GM12878 (cell line): ENCODE measurements around the gene DTNA. TPM values are rescaled to one million over a fixed set of nuclear protein-coding genes. Genes with fewer than 3 reads are reported as not detected.

Experiments
- ATAC-seq: fragments of 200-7000 bp; cut with Tn5 transposase; 3 replicates; pipeline ENCODE4 v1.9.1; 2020; ENCODE audit warnings: mild to moderate bottlenecking, moderate library complexity
- BruUV-seq: library from RNA; stranded (reverse); fragments of 400-500 nt; replicated peaks from 2 replicates; lab custom pipeline; 2021; lab: Mats Ljungman, UMichigan
- CTCF ChIA-PET: fragments of 300-600 bp; sonication (Branson Sonifier 250); formaldehyde crosslinking; extraction: SDS; loops from one replicate; lab custom pipeline; 2021; ENCODE audit warnings: inconsistent platforms; lab: Yijun Ruan, JAX
- POLR2A ChIA-PET: fragments of 350-600 bp; formaldehyde crosslinking; extraction: SDS; loops from one replicate; lab custom pipeline; 2021; ENCODE audit warnings: inconsistent platforms; lab: Charles Lee
- RAD21 ChIA-PET: fragments of 300-600 bp; sonication (Branson Sonifier 250); formaldehyde crosslinking; loops from one replicate; lab custom pipeline; 2023; ENCODE audit warnings: antibody characterized with exemption; ENCODE audit not compliant: unreplicated experiment; lab: Charles Lee
- SMC1A ChIA-PET: fragments of 300-600 bp; sonication (Branson Sonifier 250); formaldehyde crosslinking; loops from one replicate; lab custom pipeline; 2023; ENCODE audit not compliant: unreplicated experiment, uncharacterized antibody; lab: Charles Lee
- DNase-seq: peaks from one replicate; pipeline ENCODE4 v3.0.0-alpha.2; 2011; ENCODE audit warnings: low read depth, low spot score
- FAIRE-seq: peaks from 3 replicates; lab custom pipeline; 2011; peaks lifted over from hg19 to GRCh38; lab: Jason Lieb, UNC
- H2AFZ ChIP-seq: 2 replicates; pipeline ENCODE4 v1.6.0; 2011; ENCODE audit warnings: low read depth, low read length, control low read depth; ENCODE audit not compliant: control insufficient read depth
- H3K27ac ChIP-seq: 2 replicates; pipeline ENCODE4 v1.5.1; 2011; ENCODE audit warnings: control low read depth; ENCODE audit not compliant: control insufficient read depth, insufficient read depth
- H3K27me3 ChIP-seq, 2 experiments: replicated peaks in 1 of 2; 2 replicates each; pipeline versions ENCODE4 v1.6.0 to v1.6.1; 2011; ENCODE audit warnings: low read length in 1 of 2; ENCODE audit not compliant: control insufficient read depth in 2 of 2, insufficient read depth in 2 of 2
- H3K36me3 ChIP-seq, 2 experiments: 2 replicates each; pipeline ENCODE4 v1.5.1; 2011; ENCODE audit warnings: low read length in 1 of 2; ENCODE audit not compliant: control insufficient read depth in 2 of 2, insufficient read depth in 2 of 2
- H3K4me1 ChIP-seq: 2 replicates; pipeline ENCODE4 v1.6.1; 2011; ENCODE audit warnings: mild to moderate bottlenecking, low read length, moderate library complexity, mixed read lengths; ENCODE audit not compliant: control insufficient read depth, insufficient read depth
- H3K4me2 ChIP-seq: 2 replicates; pipeline ENCODE4 v1.6.0; 2011; ENCODE audit warnings: control low read depth; ENCODE audit not compliant: control insufficient read depth, insufficient read depth
- H3K4me3 ChIP-seq: fragments of 200-600 bp; sonication (generic); 2 replicates; pipeline ENCODE4 v1.5.1; 2016
- H3K79me2 ChIP-seq: 2 replicates; pipeline ENCODE4 v1.6.0; 2011; ENCODE audit warnings: low read length; ENCODE audit not compliant: control insufficient read depth, insufficient read depth
- H3K9ac ChIP-seq: 2 replicates; pipeline ENCODE4 v1.8.0; 2011; ENCODE audit warnings: low read length, control low read depth, mixed read lengths; ENCODE audit not compliant: control insufficient read depth, insufficient read depth
- H3K9me3 ChIP-seq: replicated peaks from 3 replicates; pipeline ENCODE4 v1.5.1; 2011; ENCODE audit warnings: mild to moderate bottlenecking, low read length; ENCODE audit not compliant: control insufficient read depth, insufficient read depth
- H4K20me1 ChIP-seq: 2 replicates; pipeline ENCODE4 v1.6.0; 2011; ENCODE audit not compliant: control insufficient read depth, insufficient read depth
- CTCF ChIP-seq, 3 experiments: IDR thresholded peaks in 2 of 3; conservative IDR thresholded peaks in 1 of 3; 2 replicates each; pipeline ENCODE4 v1.5.1; 2011; ENCODE audit warnings: low read depth in 3 of 3, low read length in 3 of 3, mild to moderate bottlenecking in 3 of 3, control low read depth in 2 of 3, moderate library complexity in 2 of 3, inconsistent platforms in 1 of 3, mixed read lengths in 1 of 3; ENCODE audit not compliant: control insufficient read depth in 2 of 3, insufficient read depth in 1 of 3; ENCODE audit errors: extremely low read depth in 1 of 3
- RAD21 ChIP-seq: IDR thresholded peaks from 2 replicates; pipeline ENCODE4 v1.6.1; 2011; ENCODE audit warnings: mild to moderate bottlenecking, low read depth, low read length, moderate library complexity; ENCODE audit not compliant: insufficient read depth
- SMC3 ChIP-seq: IDR thresholded peaks from 2 replicates; pipeline ENCODE4 v1.6.1; 2011; ENCODE audit warnings: low read length, improper control_type of control experiment, borderline replicate concordance
- SPI1 ChIP-seq: IDR thresholded peaks from 2 replicates; pipeline ENCODE4 v1.6.1; 2011; ENCODE audit warnings: low read depth, mild to moderate bottlenecking, low read length, moderate library complexity, borderline replicate concordance; ENCODE audit not compliant: insufficient read depth
- WGBS: methylation state at CpG from one replicate; pipeline ENCODE4 v1.1.6; 2016; ENCODE audit warnings: low lambda C conversion rate; ENCODE audit not compliant: insufficient replicate concordance, insufficient coverage; ENCODE audit errors: missing lambda C conversion rate; 5-methylcytosine and 5-hydroxymethylcytosine counted together
- in situ Hi-C: fragments of 300-500 bp; cut with MboI; formaldehyde crosslinking; loops from 9 replicates; pipeline ENCODE4 v1.14.3; 2018; ENCODE audit warnings: mixed read lengths
- intact Hi-C: fragments of 100-400 bp; cut with micrococcal nuclease; formaldehyde crosslinking; loops from one replicate; pipeline ENCODE4 v1.14.2; 2022; ENCODE audit not compliant: unreplicated experiment
- polyA plus RNA-seq, 11 experiments: library from polyadenylated mRNA; depleted of rRNA in 4 of 11; unstranded in 6 of 11; stranded (reverse) in 5 of 11; fragments of >200 nt; fragmentation: Nextera tagmentation in 4 of 11; fragmentation: Illumina TruSeq in 1 of 11; extraction: Ambion mirVana in 4 of 11; extraction: Trizol in 1 of 11; gene quantifications; 1 replicate in 1 of 11; 2 replicates in 10 of 11; pipeline versions ENCODE4 v1.2.1 to v1.2.3, GENCODE V29; 2011 to 2016; ENCODE audit warnings: inconsistent platforms in 2 of 11, missing spikeins in 2 of 11, low read depth in 1 of 11
- total RNA-seq, 4 experiments: library from RNA; depleted of rRNA in 3 of 4; stranded (reverse); fragments of >200 nt in 3 of 4; fragmentation: Illumina TruSeq in 1 of 4; extraction: Trizol in 1 of 4; gene quantifications; 2 replicates each; pipeline versions ENCODE4 v1.2.1 to v1.2.3, GENCODE V29; 2013 to 2021

DTNA gene
- total and polyA plus RNA-seq, 10 of the 15 experiments (the other 5 are each of a cell fraction or from before 2014, with no cell fraction given) = 0.26 to 8.6 (median 0.53) TPM

GRCh38 chr18:34729264-34729663, 19.2 kb downstream of the DTNA start:
- intact Hi-C loops = loop anchor here (1.0 kb wide), 1 partner anchor 59 kb away; no protein-coding TSS in a partner anchor
- Histone ChIP-seq H3K4me1 (no peaks in the 10 kb centered on the region), H3K9ac (no peak overlapping the region), H4K20me1 (no peaks in the 10 kb centered on the region), H3K4me2 (no peak overlapping the region), H3K4me3 (no peak overlapping the region), H2AFZ (no peak overlapping the region), H3K27me3 (no peaks in the 10 kb centered on the region), H3K9me3 (no peaks in the 10 kb centered on the region), H3K36me3 (no peaks in the 10 kb centered on the region), H3K79me2 (no peaks in the 10 kb centered on the region), H3K27ac (no peak overlapping the region)
- ChIA-PET RAD21 (interaction anchor here (1.4 kb wide), 1 partner anchor 68 kb away, joined by 5 read pairs; no protein-coding TSS in a partner anchor), POLR2A (no interaction called here), SMC1A (interaction anchor here (1.3 to 1.7 kb wide), 4 partner anchors 34 to 59 kb away, joined by 4 to 6 read pairs (median 4); no protein-coding TSS in a partner anchor), CTCF (interaction anchor here (0.8 to 2.3 kb wide), 8 partner anchors 9 to 70 kb away, joined by 3 to 13 read pairs (median 4); no protein-coding TSS in a partner anchor)
- FAIRE-seq (no peak), ATAC-seq (peak; percentile 84), DNase-seq (no peak)
- no TSS peak for BruUV-seq
- in situ Hi-C loops = no loop called here
- TF ChIP-seq SMC3 (peak; percentile 27; the same call in 1 of the 2 replicates), CTCF (IDR thresholded peaks at IDR 0.05 in 2 of 3, conservative IDR thresholded peaks at IDR 0.05 in 1 of 3; ENCODE audit: control insufficient read depth in 2 of 3, extremely low read depth in 1 of 3, insufficient read depth in 1 of 3, low read depth in 3 of 3, low read length in 3 of 3) (peak; percentile 39 to 46 (median 45); a peak in 5 of 6 replicates), SPI1 (no peak), RAD21 (peak; percentile 24; the same call in 1 of the 2 replicates)
- 0% methylated on average over 2 of the region's 2 CpGs for WGBS
